HepG2 (cell line): Measurements from ENCODE around the gene TMEM80.

ENCODE experiments used
- GABPA ChIP-seq, 2 experiments: IDR thresholded peaks; 2 replicates each; pipeline ENCODE4 v1.6.1; 2011 to 2016; ENCODE audit warnings: low read depth in 2 of 2, low read length in 1 of 2, missing biosample characterization in 1 of 2, missing genetic modification characterization in 1 of 2
- HDAC6 ChIP-seq: fragments of 200-600 bp; sonication (generic); IDR thresholded peaks from 2 replicates; pipeline ENCODE4 v1.7.0; 2017; ENCODE audit warnings: mild to moderate bottlenecking, antibody characterized with exemption, low read length, low read depth
- NR2F6 ChIP-seq, 2 experiments: IDR thresholded peaks; 2 replicates each; pipeline ENCODE4 v1.6.1; 2016; ENCODE audit warnings: antibody characterized with exemption in 1 of 2, mild to moderate bottlenecking in 1 of 2
- PCBP1 ChIP-seq: fragments of 200-400 bp; formaldehyde crosslinking; IDR thresholded peaks from 2 replicates; pipeline ENCODE4 v1.6.1; 2017; ENCODE audit warnings: mild to moderate bottlenecking, low read depth, low read length, borderline replicate concordance
- POLR2A ChIP-seq, 2 experiments: IDR thresholded peaks; 2 replicates each; pipeline ENCODE4 v1.6.1; 2011; ENCODE audit warnings: low read depth in 2 of 2, low read length in 2 of 2, mild to moderate bottlenecking in 1 of 2, moderate library complexity in 1 of 2; ENCODE audit not compliant: insufficient read depth in 1 of 2
- SALL1 ChIP-seq: sonication (generic); formaldehyde crosslinking; IDR thresholded peaks from 2 replicates; pipeline ENCODE4 v1.8.0; 2022; ENCODE audit warnings: mild to moderate bottlenecking, missing genetic modification reagents
- SYNCRIP ChIP-seq: fragments of 200-400 bp; formaldehyde crosslinking; IDR thresholded peaks from 2 replicates; pipeline ENCODE4 v1.6.1; 2018; ENCODE audit warnings: mild to moderate bottlenecking, low read depth, low read length; ENCODE audit not compliant: insufficient read depth
- TCF7L2 ChIP-seq: IDR thresholded peaks from 2 replicates; pipeline ENCODE4 v1.6.1; 2011; ENCODE audit warnings: mild to moderate bottlenecking, low read depth, low read length, moderate library complexity
- ZNF263 ChIP-seq: sonication (generic); formaldehyde crosslinking; IDR thresholded peaks from 2 replicates; pipeline ENCODE4 v1.4.0; 2020; ENCODE audit warnings: missing genetic modification reagents
- ZNF329 ChIP-seq: sonication (generic); formaldehyde crosslinking; IDR thresholded peaks from 2 replicates; pipeline ENCODE4 v1.9.0; 2021; ENCODE audit warnings: low read depth, mild to moderate bottlenecking, missing genetic modification reagents
- TF ChIP-seq, protein P1 (sequence below): sonication (generic); formaldehyde crosslinking; IDR thresholded peaks from 2 replicates; pipeline ENCODE4 v1.4.0; 2020; ENCODE audit warnings: missing genetic modification reagents, borderline replicate concordance
- TF ChIP-seq, protein P2 (sequence below), 2 experiments: sonication (generic) in 1 of 2; formaldehyde crosslinking in 1 of 2; IDR thresholded peaks; 2 replicates each; pipeline versions ENCODE4 v1.5.1 to v1.6.1; 2011 to 2020; ENCODE audit warnings: borderline replicate concordance in 1 of 2, low read depth in 1 of 2, low read length in 1 of 2, mild to moderate bottlenecking in 1 of 2, missing genetic modification reagents in 1 of 2, moderate library complexity in 1 of 2
- TF ChIP-seq, protein P3 (sequence below): sonication (generic); formaldehyde crosslinking; IDR thresholded peaks from 2 replicates; pipeline ENCODE4 v1.5.0; 2020; ENCODE audit warnings: missing genetic modification reagents, mild to moderate bottlenecking, borderline replicate concordance
- TF ChIP-seq, protein P4 (sequence below): sonication (generic); formaldehyde crosslinking; IDR thresholded peaks from 2 replicates; pipeline ENCODE4 v1.4.0; 2020; ENCODE audit warnings: missing genetic modification reagents

DNA sequence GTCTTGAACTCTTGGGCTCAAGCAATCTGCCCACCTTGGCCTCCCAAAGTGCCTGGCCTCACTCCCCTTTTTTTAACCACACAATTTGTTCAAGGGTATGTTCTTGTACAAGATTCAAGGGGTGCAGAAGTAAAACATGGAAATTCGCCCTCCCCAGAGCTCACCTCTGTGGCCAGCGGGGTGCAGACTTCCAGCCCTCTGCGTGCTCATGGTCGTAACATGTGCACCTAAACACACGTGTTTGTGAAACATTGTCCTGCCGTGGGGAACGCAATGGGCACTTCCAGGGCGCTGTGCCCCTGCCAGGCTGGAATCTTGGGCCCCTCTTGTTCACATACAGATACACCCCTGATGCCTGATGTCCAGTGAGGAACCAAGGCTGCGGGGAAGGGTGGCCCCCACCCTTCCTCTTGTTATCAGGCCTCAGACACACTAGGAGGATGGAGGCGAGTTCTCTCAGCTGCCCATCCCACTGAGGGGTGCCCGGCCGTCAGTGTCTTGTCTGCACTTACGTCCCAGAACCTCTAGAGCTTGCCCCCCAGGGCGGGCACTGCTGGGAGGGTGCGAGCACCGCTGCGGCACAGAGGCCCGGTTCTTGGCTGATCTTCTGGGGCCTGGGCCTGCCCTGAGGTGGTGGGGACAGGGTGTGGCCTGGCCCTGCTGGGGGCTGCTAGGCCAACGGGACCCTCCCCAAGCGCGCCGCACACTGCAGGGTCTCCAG is 6.3 kb downstream of the TMEM80 start:
- TF ChIP-seq NR2F6 (IDR thresholded peaks at IDR 0.05) (no peak), NR2F6 (CRISPR knock-in tag; IDR thresholded peaks at IDR 0.05) (no peak), POLR2A (IDR thresholded peaks at IDR 0.05; ENCODE audit: insufficient read depth in 1 of 2, low read depth in 2 of 2, low read length in 2 of 2) (no peak), SALL1 (no peak), GABPA (IDR thresholded peaks at IDR 0.05; ENCODE audit: low read depth, low read length) (no peak), GABPA (CRISPR knock-in tag; IDR thresholded peaks at IDR 0.05; ENCODE audit: low read depth) (no peak), TCF7L2 (no peak), HDAC6 (no peak), ZNF263 (no peak), PCBP1 (no peak), ZNF329 (CRISPR knock-in tag) (no peak), SYNCRIP (no peak)
- TF ChIP-seq, protein P1, sequence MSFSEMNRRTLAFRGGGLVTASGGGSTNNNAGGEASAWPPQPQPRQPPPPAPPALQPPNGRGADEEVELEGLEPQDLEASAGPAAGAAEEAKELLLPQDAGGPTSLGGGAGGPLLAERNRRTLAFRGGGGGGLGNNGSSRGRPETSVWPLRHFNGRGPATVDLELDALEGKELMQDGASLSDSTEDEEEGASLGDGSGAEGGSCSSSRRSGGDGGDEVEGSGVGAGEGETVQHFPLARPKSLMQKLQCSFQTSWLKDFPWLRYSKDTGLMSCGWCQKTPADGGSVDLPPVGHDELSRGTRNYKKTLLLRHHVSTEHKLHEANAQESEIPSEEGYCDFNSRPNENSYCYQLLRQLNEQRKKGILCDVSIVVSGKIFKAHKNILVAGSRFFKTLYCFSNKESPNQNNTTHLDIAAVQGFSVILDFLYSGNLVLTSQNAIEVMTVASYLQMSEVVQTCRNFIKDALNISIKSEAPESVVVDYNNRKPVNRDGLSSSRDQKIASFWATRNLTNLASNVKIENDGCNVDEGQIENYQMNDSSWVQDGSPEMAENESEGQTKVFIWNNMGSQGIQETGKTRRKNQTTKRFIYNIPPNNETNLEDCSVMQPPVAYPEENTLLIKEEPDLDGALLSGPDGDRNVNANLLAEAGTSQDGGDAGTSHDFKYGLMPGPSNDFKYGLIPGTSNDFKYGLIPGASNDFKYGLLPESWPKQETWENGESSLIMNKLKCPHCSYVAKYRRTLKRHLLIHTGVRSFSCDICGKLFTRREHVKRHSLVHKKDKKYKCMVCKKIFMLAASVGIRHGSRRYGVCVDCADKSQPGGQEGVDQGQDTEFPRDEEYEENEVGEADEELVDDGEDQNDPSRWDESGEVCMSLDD (CRISPR knock-in tag): no peak
- TF ChIP-seq, protein P2, sequence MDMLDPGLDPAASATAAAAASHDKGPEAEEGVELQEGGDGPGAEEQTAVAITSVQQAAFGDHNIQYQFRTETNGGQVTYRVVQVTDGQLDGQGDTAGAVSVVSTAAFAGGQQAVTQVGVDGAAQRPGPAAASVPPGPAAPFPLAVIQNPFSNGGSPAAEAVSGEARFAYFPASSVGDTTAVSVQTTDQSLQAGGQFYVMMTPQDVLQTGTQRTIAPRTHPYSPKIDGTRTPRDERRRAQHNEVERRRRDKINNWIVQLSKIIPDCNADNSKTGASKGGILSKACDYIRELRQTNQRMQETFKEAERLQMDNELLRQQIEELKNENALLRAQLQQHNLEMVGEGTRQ (IDR thresholded peaks at IDR 0.05; ENCODE audit: low read depth, low read length): no peak
- TF ChIP-seq, protein P2 (CRISPR knock-in tag; IDR thresholded peaks at IDR 0.05; ENCODE audit: borderline replicate concordance): no peak
- TF ChIP-seq, protein P3, sequence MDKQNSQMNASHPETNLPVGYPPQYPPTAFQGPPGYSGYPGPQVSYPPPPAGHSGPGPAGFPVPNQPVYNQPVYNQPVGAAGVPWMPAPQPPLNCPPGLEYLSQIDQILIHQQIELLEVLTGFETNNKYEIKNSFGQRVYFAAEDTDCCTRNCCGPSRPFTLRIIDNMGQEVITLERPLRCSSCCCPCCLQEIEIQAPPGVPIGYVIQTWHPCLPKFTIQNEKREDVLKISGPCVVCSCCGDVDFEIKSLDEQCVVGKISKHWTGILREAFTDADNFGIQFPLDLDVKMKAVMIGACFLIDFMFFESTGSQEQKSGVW (CRISPR knock-in tag): no peak
- TF ChIP-seq, protein P4, sequence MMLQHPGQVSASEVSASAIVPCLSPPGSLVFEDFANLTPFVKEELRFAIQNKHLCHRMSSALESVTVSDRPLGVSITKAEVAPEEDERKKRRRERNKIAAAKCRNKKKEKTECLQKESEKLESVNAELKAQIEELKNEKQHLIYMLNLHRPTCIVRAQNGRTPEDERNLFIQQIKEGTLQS (CRISPR knock-in tag): no peak
